IPS-20b (cell line): Measurements from ENCODE around the gene ST13.
"Not testable (repeated sequence)": the region's sequence is repeated elsewhere in the genome, so short reads cannot be mapped to it uniquely, and the experiment has no call there.

ENCODE experiments used
- H3K27ac ChIP-seq: one replicate; pipeline ENCODE4 v1.5.1; 2013; ENCODE audit warnings: low read length
- H3K27me3 ChIP-seq: 2 replicates; pipeline ENCODE4 v1.6.1; 2013; ENCODE audit warnings: mild to moderate bottlenecking, low read length, inconsistent platforms; ENCODE audit not compliant: insufficient read depth
- H3K36me3 ChIP-seq: 2 replicates; pipeline ENCODE4 v1.6.1; 2013; ENCODE audit warnings: low read depth, mild to moderate bottlenecking, inconsistent platforms, low read length, moderate library complexity; ENCODE audit not compliant: insufficient read depth
- H3K4me1 ChIP-seq: 2 replicates; pipeline ENCODE4 v1.6.1; 2013; ENCODE audit warnings: mild to moderate bottlenecking, control low read depth, inconsistent platforms, low read length, moderate library complexity; ENCODE audit not compliant: insufficient read depth
- H3K4me3 ChIP-seq: 2 replicates; pipeline ENCODE4 v1.5.1; 2013; ENCODE audit warnings: mild to moderate bottlenecking, low read length, inconsistent platforms
- H3K9ac ChIP-seq: 2 replicates; pipeline ENCODE4 v1.6.1; 2013; ENCODE audit warnings: low read depth, mild to moderate bottlenecking, inconsistent platforms, low read length, moderate library complexity
- H3K9me3 ChIP-seq: 2 replicates; pipeline ENCODE4 v1.6.1; 2013; ENCODE audit warnings: mild to moderate bottlenecking, low read depth, low read length, inconsistent platforms; ENCODE audit not compliant: insufficient read depth

The ST13 gene

GRCh38 chr22:40834619-40835018, 21.8 kb downstream of the ST13 start:
- Histone ChIP-seq H3K9ac (no peak overlapping the region), H3K9me3 (no peaks in the 10 kb centered on the region), H3K27ac (no peak overlapping the region), H3K4me3 (no peak overlapping the region), H3K27me3 (no peaks in the 10 kb centered on the region), H3K36me3 (peaks cover 95% of the 10 kb centered on the region), H3K4me1 (no peaks in the 10 kb centered on the region)

GRCh38 chr22:40829131-40829530, 27.3 kb downstream of the ST13 start:
- Histone ChIP-seq H3K27me3 (no peaks in the 10 kb centered on the region), H3K9me3 (no peaks in the 10 kb centered on the region), H3K9ac (no peak overlapping the region), H3K4me1 (peaks cover 10% of the 10 kb centered on the region; the same call in 1 of the 2 replicates), H3K4me3 (no peak overlapping the region), H3K27ac (no peak overlapping the region), H3K36me3 (peaks cover 88% of the 10 kb centered on the region)

- Histone ChIP-seq H3K27ac (no peak overlapping the region), H3K4me3 (peak overlapping the region; percentile 42; the same call in 1 of the 2 replicates), H3K4me1 (peaks cover 10% of the 10 kb centered on the region; the same call in 1 of the 2 replicates), H3K9me3 (no peaks in the 10 kb centered on the region), H3K36me3 (peaks cover 90% of the 10 kb centered on the region), H3K9ac (no peak overlapping the region), H3K27me3 (no peaks in the 10 kb centered on the region)
Observed at GRCh38 chr22:40826984-40827741, 29.3 kb downstream of the ST13 start.

- H3K36me3 ChIP-seq: peaks cover 81% of the 10 kb centered on the region
- H3K9ac ChIP-seq, H3K27ac ChIP-seq, H3K9me3 ChIP-seq, H3K27me3 ChIP-seq, H3K4me1 ChIP-seq: not testable (repeated sequence)
- peak overlapping the region; percentile 42; the same call in 1 of the 2 replicates for H3K4me3 ChIP-seq
Observed at GRCh38 chr22:40826292-40826691, 30.1 kb downstream of the ST13 start.

- peaks cover 53% of the 10 kb centered on the region for H3K36me3 ChIP-seq
- H3K4me1 ChIP-seq: peaks cover 13% of the 10 kb centered on the region; the same call in 1 of the 2 replicates
- H3K27ac ChIP-seq: no peak overlapping the region
- H3K9me3 ChIP-seq: no peaks in the 10 kb centered on the region
- no peak overlapping the region for H3K9ac ChIP-seq
- H3K4me3 ChIP-seq: no peak overlapping the region
- no peaks in the 10 kb centered on the region for H3K27me3 ChIP-seq
Observed at GRCh38 chr22:40823426-40823825, 33.0 kb downstream of the ST13 start.

- Histone ChIP-seq H3K4me1 (peaks cover 6% of the 10 kb centered on the region; the same call in 1 of the 2 replicates), H3K9ac (peak overlapping the region; percentile 78; the same call in 1 of the 2 replicates), H3K36me3 (peaks cover 28% of the 10 kb centered on the region), H3K9me3 (no peaks in the 10 kb centered on the region), H3K4me3 (peak overlapping the region; percentile 72), H3K27ac (peak overlapping the region; percentile 72), H3K27me3 (no peaks in the 10 kb centered on the region)
Observed at GRCh38 chr22:40819599-40820140, 36.8 kb downstream of the ST13 start.

- peaks cover 21% of the 10 kb centered on the region for H3K36me3 ChIP-seq
- H3K4me1 ChIP-seq: peaks cover 6% of the 10 kb centered on the region; the same call in 1 of the 2 replicates
- peak within 1 kb of the TSS; percentile 94 for H3K9ac ChIP-seq
- peak within 1 kb of the TSS; percentile 85 for H3K4me3 ChIP-seq
- H3K27me3 ChIP-seq: no peaks in the 10 kb centered on the region
- H3K9me3 ChIP-seq: no peaks in the 10 kb centered on the region
- H3K27ac ChIP-seq: peak within 1 kb of the TSS; percentile 72
Observed at GRCh38 chr22:40818747-40819598, 37.5 kb downstream of the ST13 start, which contains the start of gene SLC25A17. Gene SLC25A17 (minus strand): TSS chr22:40819346. CDS start chr22:40819248, 98 bp downstream.

- H3K4me3 ChIP-seq: peak overlapping the region; percentile 85
- H3K36me3 ChIP-seq: peaks cover 13% of the 10 kb centered on the region
- H3K27me3 ChIP-seq: no peaks in the 10 kb centered on the region
- no peak overlapping the region for H3K27ac ChIP-seq
- peak overlapping the region; percentile 94; the same call in 1 of the 2 replicates for H3K9ac ChIP-seq
- H3K9me3 ChIP-seq: no peaks in the 10 kb centered on the region
- H3K4me1 ChIP-seq: peaks cover 6% of the 10 kb centered on the region; the same call in 1 of the 2 replicates
Observed at GRCh38 chr22:40818192-40818746, 38.2 kb downstream of the ST13 start.

GRCh38 chr22:40817737-40818136, 38.7 kb downstream of the ST13 start:
- no peak overlapping the region; the same call in 1 of the 2 replicates for H3K9ac ChIP-seq
- H3K4me3 ChIP-seq: peak overlapping the region; percentile 85

GRCh38 chr22:40813912-40814315, 42.5 kb downstream of the ST13 start:
- H3K27ac ChIP-seq: no peak overlapping the region
- 0 out of 2 replicates have a peak, but pooled peaks cover 3% of the 10 kb centered on the region for H3K4me1 ChIP-seq
- H3K36me3 ChIP-seq: peaks cover 4% of the 10 kb centered on the region
- no peak overlapping the region for H3K4me3 ChIP-seq
- no peak overlapping the region for H3K9ac ChIP-seq
- H3K27me3 ChIP-seq: no peaks in the 10 kb centered on the region
- H3K9me3 ChIP-seq: no peaks in the 10 kb centered on the region

More at GRCh38 chr22:40817737-40818136, 38.7 kb downstream of the ST13 start:
- Histone ChIP-seq H3K9me3 (no peaks in the 10 kb centered on the region), H3K27ac (no peak overlapping the region), H3K27me3 (no peaks in the 10 kb centered on the region), H3K36me3 (peaks cover 8% of the 10 kb centered on the region), H3K4me1 (peaks cover 6% of the 10 kb centered on the region; the same call in 1 of the 2 replicates)
